HG03442 (cell line): ENCODE measurements around the gene WWOX.

Experiments used
- ATAC-seq: cut with Tn5 transposase; IDR thresholded peaks from one replicate; pipeline ENCODE4 v1.9.1; 2021; ENCODE audit warnings: mild to moderate bottlenecking, moderate library complexity; ENCODE audit not compliant: unreplicated experiment

Gene WWOX

GRCh38 chr16:78256686-78257375 is 157.4 kb downstream of the WWOX start:
- no peak for ATAC-seq

- ATAC-seq = no peak
Observed at GRCh38 chr16:78257376-78257728, 157.9 kb downstream of the WWOX start.

- ATAC-seq = no peak
Observed at GRCh38 chr16:78258375-78259065, 159.1 kb downstream of the WWOX start.

- no peak for ATAC-seq
Observed at GRCh38 chr16:78259873-78260272, 160.4 kb downstream of the WWOX start.

GRCh38 chr16:78264642-78265041 is 165.2 kb downstream of the WWOX start:
- no peak for ATAC-seq

- no peak for ATAC-seq
Observed at GRCh38 chr16:78269256-78269655, 169.8 kb downstream of the WWOX start.

- no peak for ATAC-seq
Observed at GRCh38 chr16:78271981-78272380, 172.5 kb downstream of the WWOX start.

- ATAC-seq = no peak
Observed at GRCh38 chr16:78274771-78275170, 175.3 kb downstream of the WWOX start.

- no peak for ATAC-seq
Observed at GRCh38 chr16:78275420-78275819, 176.0 kb downstream of the WWOX start.

- no peak for ATAC-seq
Observed at GRCh38 chr16:78277321-78278055, 178.0 kb downstream of the WWOX start.

- no peak for ATAC-seq
Observed at GRCh38 chr16:78278056-78278450, 178.6 kb downstream of the WWOX start.

GRCh38 chr16:78281115-78281514 is 181.7 kb downstream of the WWOX start:
- ATAC-seq = no peak

GRCh38 chr16:78283548-78284251 is 184.2 kb downstream of the WWOX start:
- ATAC-seq = no peak

- no peak for ATAC-seq
Observed at GRCh38 chr16:78284326-78284725, 184.9 kb downstream of the WWOX start.

GRCh38 chr16:78284957-78285434 is 185.5 kb downstream of the WWOX start:
- ATAC-seq = no peak

- no peak for ATAC-seq
Observed at GRCh38 chr16:78285437-78285922, 186.0 kb downstream of the WWOX start.

GRCh38 chr16:78286065-78286464 is 186.6 kb downstream of the WWOX start:
- ATAC-seq = no peak

GRCh38 chr16:78288888-78289287 is 189.4 kb downstream of the WWOX start:
- ATAC-seq = no peak

GRCh38 chr16:78289373-78289772 is 189.9 kb downstream of the WWOX start:
- no peak for ATAC-seq

GRCh38 chr16:78289844-78290277 is 190.4 kb downstream of the WWOX start:
- no peak for ATAC-seq

- ATAC-seq = no peak
Observed at GRCh38 chr16:78290395-78290794, 190.9 kb downstream of the WWOX start.
